HepG2 (cell line): ENCODE results near the gene SCIN. TPM values are rescaled to one million over a fixed set of nuclear protein-coding genes. Genes with fewer than 3 reads are reported as not detected.

Experiments used
- ATAC-seq: fragments of 200-7000 bp; cut with Tn5 transposase; 3 replicates; pipeline ENCODE4 v1.9.1; 2020; ENCODE audit warnings: mild to moderate bottlenecking, moderate library complexity
- BruUV-seq: library from RNA; stranded (reverse); fragments of 400-500 nt; replicated peaks from 2 replicates; lab custom pipeline; 2021; lab: Mats Ljungman, UMichigan
- CTCF ChIA-PET: fragments of 300-600 bp; formaldehyde crosslinking; extraction: SDS; loops from one replicate; lab custom pipeline; 2021; ENCODE audit warnings: low total read pairs, inconsistent platforms, low intra/inter-chr PET ratio; lab: Yijun Ruan, JAX
- POLR2A ChIA-PET: fragments of 350-600 bp; sonication (Branson Sonifier 250); formaldehyde crosslinking; loops from one replicate; lab custom pipeline; 2020; ENCODE audit warnings: antibody characterized with exemption, inconsistent platforms; lab: Yijun Ruan, JAX
- DNase-seq: peaks from one replicate; pipeline ENCODE4 v3.0.0-alpha.2; 2015; ENCODE audit warnings: low spot score
- FAIRE-seq: peaks from 3 replicates; lab custom pipeline; 2011; peaks lifted over from hg19 to GRCh38; lab: Jason Lieb, UNC
- H2AFZ ChIP-seq: one replicate; pipeline ENCODE4 v1.6.1; 2011; ENCODE audit warnings: low read length, inconsistent platforms
- H3K27ac ChIP-seq: fragments of 300-600 bp; 3 replicates; pipeline ENCODE4 v1.8.0; 2011; ENCODE audit warnings: mixed run types, mild to moderate bottlenecking, mixed read lengths, low read length, inconsistent platforms; ENCODE audit not compliant: insufficient read depth; ENCODE audit errors: extremely low read length
- H3K27me3 ChIP-seq, 2 experiments: fragments of 200-600 bp in 1 of 2; 2 replicates in 1 of 2; 3 replicates in 1 of 2; pipeline versions ENCODE4 v1.6.0 to v1.8.0; 2011; ENCODE audit warnings: low read length in 2 of 2, mild to moderate bottlenecking in 2 of 2, moderate library complexity in 2 of 2, inconsistent platforms in 1 of 2; ENCODE audit not compliant: insufficient read depth in 2 of 2, control insufficient read depth in 1 of 2
- H3K36me3 ChIP-seq, 2 experiments: fragments of 200-600 bp in 1 of 2; replicated peaks in 1 of 2; 2 replicates in 1 of 2; 3 replicates in 1 of 2; pipeline versions ENCODE4 v1.5.1 to v1.8.0; 2011; ENCODE audit warnings: low read length in 2 of 2, inconsistent platforms in 1 of 2; ENCODE audit not compliant: insufficient read depth in 2 of 2, control insufficient read depth in 1 of 2
- H3K4me1 ChIP-seq: 2 replicates; pipeline ENCODE4 v1.5.1; 2012; ENCODE audit warnings: low read length, inconsistent platforms; ENCODE audit not compliant: insufficient read depth
- H3K4me2 ChIP-seq: 2 replicates; pipeline ENCODE4 v1.6.0; 2011; ENCODE audit warnings: low read depth, low read length, inconsistent platforms
- H3K4me3 ChIP-seq, 3 experiments: fragments of 200-600 bp in 1 of 3; sonication (generic), shearing (Covaris generic) in 1 of 3; replicated peaks in 1 of 3; 2 replicates each; pipeline ENCODE4 v1.5.1; 2011 to 2016; ENCODE audit warnings: low read length in 3 of 3, inconsistent platforms in 2 of 3, low read depth in 2 of 3, mild to moderate bottlenecking in 2 of 3, control low read depth in 1 of 3, mixed read lengths in 1 of 3; ENCODE audit not compliant: insufficient read depth in 1 of 3
- H3K79me2 ChIP-seq: one replicate; pipeline ENCODE4 v1.6.1; 2011; ENCODE audit warnings: low read length, inconsistent platforms; ENCODE audit not compliant: insufficient read depth
- H3K9ac ChIP-seq: 2 replicates; pipeline ENCODE4 v1.6.0; 2011; ENCODE audit warnings: mild to moderate bottlenecking, low read depth, low read length, inconsistent platforms; ENCODE audit not compliant: insufficient read depth
- H3K9me3 ChIP-seq: 2 replicates; pipeline ENCODE4 v1.5.1; 2012; ENCODE audit warnings: mild to moderate bottlenecking, low read length
- H4K20me1 ChIP-seq: 2 replicates; pipeline ENCODE4 v1.6.0; 2011; ENCODE audit warnings: inconsistent platforms, mild to moderate bottlenecking, low read length, moderate library complexity; ENCODE audit not compliant: insufficient read depth
- CEBPZ ChIP-seq: IDR thresholded peaks from 2 replicates; pipeline ENCODE4 v1.6.1; 2012; ENCODE audit warnings: low read length, improper control_type of control experiment
- CENPT ChIP-seq: sonication (generic); formaldehyde crosslinking; IDR thresholded peaks from 2 replicates; pipeline ENCODE4 v1.8.0; 2022; ENCODE audit warnings: low read depth, mild to moderate bottlenecking, moderate library complexity, missing genetic modification reagents
- ELK4 ChIP-seq: sonication (generic); formaldehyde crosslinking; IDR thresholded peaks from 2 replicates; pipeline ENCODE4 v1.9.0; 2021; ENCODE audit warnings: missing genetic modification reagents, borderline replicate concordance
- GMEB2 ChIP-seq: IDR thresholded peaks from 2 replicates; pipeline ENCODE4 v1.6.1; 2016; ENCODE audit warnings: missing biosample characterization, missing genetic modification reagents, low read depth
- HIC2 ChIP-seq: sonication (generic); formaldehyde crosslinking; IDR thresholded peaks from 2 replicates; pipeline ENCODE4 v1.9.0; 2022; ENCODE audit warnings: low read depth, missing genetic modification reagents
- IKZF4 ChIP-seq: sonication (generic); formaldehyde crosslinking; IDR thresholded peaks from 2 replicates; pipeline ENCODE4 v1.5.1; 2020; ENCODE audit warnings: borderline replicate concordance, mild to moderate bottlenecking, low read depth, missing genetic modification reagents; ENCODE audit errors: not compliant biosample characterization
- MXD4 ChIP-seq: IDR thresholded peaks from 2 replicates; pipeline ENCODE4 v1.6.1; 2016; ENCODE audit warnings: mild to moderate bottlenecking, missing biosample characterization, missing genetic modification reagents
- NR2C2 ChIP-seq: sonication (generic); formaldehyde crosslinking; IDR thresholded peaks from 2 replicates; pipeline ENCODE4 v1.4.0; 2020; ENCODE audit warnings: missing genetic modification reagents, mild to moderate bottlenecking, moderate library complexity, borderline replicate concordance
- PHF8 ChIP-seq: sonication (generic); formaldehyde crosslinking; IDR thresholded peaks from 2 replicates; pipeline ENCODE4 v1.5.0; 2020; ENCODE audit warnings: missing genetic modification reagents
- RXRB ChIP-seq: IDR thresholded peaks from 2 replicates; pipeline ENCODE4 v1.6.1; 2016; ENCODE audit warnings: borderline replicate concordance, missing genetic modification reagents, missing compliant biosample characterization
- TBX3 ChIP-seq: fragments of 450-650 bp; IDR thresholded peaks from 2 replicates; pipeline ENCODE4 v1.6.1; 2017; ENCODE audit warnings: antibody characterized with exemption, mild to moderate bottlenecking, inconsistent platforms, borderline replicate concordance
- ZNF251 ChIP-seq: sonication (generic); formaldehyde crosslinking; IDR thresholded peaks from 2 replicates; pipeline ENCODE4 v1.9.0; 2021; ENCODE audit warnings: mild to moderate bottlenecking, missing genetic modification reagents
- ZNF33B ChIP-seq: sonication (generic); formaldehyde crosslinking; IDR thresholded peaks from 2 replicates; pipeline ENCODE4 v1.5.1; 2020; ENCODE audit warnings: mild to moderate bottlenecking, missing genetic modification reagents
- ZNF432 ChIP-seq: sonication (generic); formaldehyde crosslinking; IDR thresholded peaks from 2 replicates; pipeline ENCODE4 v1.5.0; 2020; ENCODE audit warnings: missing genetic modification reagents, mild to moderate bottlenecking, borderline replicate concordance
- ZNF543 ChIP-seq: sonication (generic); formaldehyde crosslinking; IDR thresholded peaks from 2 replicates; pipeline ENCODE4 v1.4.0; 2020; ENCODE audit warnings: mild to moderate bottlenecking, missing genetic modification reagents
- ZNF724P ChIP-seq: sonication (generic); formaldehyde crosslinking; IDR thresholded peaks from 2 replicates; pipeline ENCODE4 v1.8.0; 2022; ENCODE audit warnings: missing genetic modification reagents, borderline replicate concordance
- ZSCAN22 ChIP-seq: sonication (generic); formaldehyde crosslinking; IDR thresholded peaks from 2 replicates; pipeline ENCODE4 v1.4.0; 2020; ENCODE audit warnings: mild to moderate bottlenecking, missing genetic modification reagents
- ZSCAN31 ChIP-seq: sonication (generic); formaldehyde crosslinking; IDR thresholded peaks from 2 replicates; pipeline ENCODE4 v1.5.0; 2020; ENCODE audit warnings: low read depth, mild to moderate bottlenecking, missing genetic modification reagents
- WGBS: methylation state at CpG from one replicate; pipeline ENCODE4 v1.1.6; 2017; ENCODE audit warnings: low lambda C conversion rate; 5-methylcytosine and 5-hydroxymethylcytosine counted together
- in situ Hi-C: cut with HindIII; loops from 2 replicates; pipeline ENCODE4 v1.10.0; 2017; ENCODE audit warnings: low pct_unique_long_range_greater_than_20kb; ENCODE audit not compliant: extremely low pct_ligation_motif_present
- intact Hi-C: fragments of 100-400 bp; cut with micrococcal nuclease; formaldehyde crosslinking; loops from one replicate; pipeline ENCODE4 v1.10.0; 2022; ENCODE audit not compliant: unreplicated experiment
- polyA plus RNA-seq, 8 experiments: library from polyadenylated mRNA; depleted of rRNA in 3 of 8; stranded (reverse) in 7 of 8; unstranded in 1 of 8; fragments of >200 nt; fragmentation: Illumina TruSeq in 4 of 8; extraction: Trizol in 4 of 8; gene quantifications; 2 replicates each; pipeline versions ENCODE4 v1.2.1 to v1.2.3, GENCODE V29; 2011 to 2016; ENCODE audit warnings: low read depth in 4 of 8, missing spikeins in 1 of 8, mixed read lengths in 1 of 8; ENCODE audit not compliant: insufficient read depth in 1 of 8
- total RNA-seq, 5 experiments: library from RNA; depleted of rRNA; stranded (reverse); fragments of >200 nt; fragmentation: Illumina TruSeq; extraction: Trizol; gene quantifications; 2 replicates each; pipeline ENCODE4 v1.2.3, GENCODE V29; 2016; ENCODE audit warnings: low read depth in 1 of 5

SCIN gene
- total and polyA plus RNA-seq, 2 of the 13 experiments (the other 11 are each of a cell fraction or from before 2014, with no cell fraction given) = not detected

- 59% methylated on average over 4 of the region's 7 CpGs for WGBS
- BruUV-seq = no TSS peak
- Histone ChIP-seq H3K27ac (no peak overlapping the region), H3K9me3 (no peaks in the 10 kb centered on the region), H3K9ac (no peak overlapping the region), H3K27me3 (peaks cover 1 to 10% of the 10 kb centered on the region in 2 experiments; a peak in 1 of 5 replicates), H3K79me2 (no peaks in the 10 kb centered on the region), H3K4me3 (no peak overlapping the region), H4K20me1 (no peaks in the 10 kb centered on the region), H2AFZ (no peak overlapping the region), H3K4me2 (no peak overlapping the region), H3K36me3 (no peaks in the 10 kb centered on the region), H3K4me1 (no peaks in the 10 kb centered on the region)
- in situ Hi-C loops = no loop called here
- ATAC-seq (no peak), FAIRE-seq (no peak), DNase-seq (no peak)
- intact Hi-C loops = no loop called here
- CTCF ChIA-PET = no interaction called here
- POLR2A ChIA-PET = no interaction called here
- TF ChIP-seq ZNF724P (CRISPR knock-in tag) = no peak
- TF ChIP-seq CEBPZ = no peak
- TF ChIP-seq ZNF543 = no peak
- no peak for TF ChIP-seq MXD4 (CRISPR knock-in tag)
- no peak for TF ChIP-seq HIC2 (CRISPR knock-in tag)
- no peak for TF ChIP-seq NR2C2
- no peak for TF ChIP-seq ZNF432
- no peak for TF ChIP-seq TBX3
- no peak for TF ChIP-seq ZSCAN22 (CRISPR knock-in tag)
- no peak for TF ChIP-seq PHF8 (CRISPR knock-in tag)
- no peak for TF ChIP-seq ELK4 (CRISPR knock-in tag)
- no peak for TF ChIP-seq GMEB2
- TF ChIP-seq ZSCAN31 (CRISPR knock-in tag) = no peak
- no peak for TF ChIP-seq CENPT (CRISPR knock-in tag)
- TF ChIP-seq RXRB (CRISPR knock-in tag) = no peak
- TF ChIP-seq ZNF33B (CRISPR knock-in tag) = no peak
- TF ChIP-seq ZNF251 = no peak
- TF ChIP-seq IKZF4 (CRISPR knock-in tag) = no peak
Observed at GRCh38 chr7:12595148-12595547, 24.6 kb downstream of the SCIN start.
